HG03025 (cell line): ENCODE measurements around the gene ZNHIT3.
"Not testable (repeated sequence)": the region's sequence is repeated elsewhere in the genome, so short reads cannot be mapped to it uniquely, and the experiment has no call there.

ENCODE experiments used
- ATAC-seq: cut with Tn5 transposase; IDR thresholded peaks from one replicate; pipeline ENCODE4 v1.9.1; 2021; ENCODE audit warnings: mild to moderate bottlenecking, moderate library complexity; ENCODE audit not compliant: unreplicated experiment, low FRiP score

ZNHIT3 gene

DNA sequence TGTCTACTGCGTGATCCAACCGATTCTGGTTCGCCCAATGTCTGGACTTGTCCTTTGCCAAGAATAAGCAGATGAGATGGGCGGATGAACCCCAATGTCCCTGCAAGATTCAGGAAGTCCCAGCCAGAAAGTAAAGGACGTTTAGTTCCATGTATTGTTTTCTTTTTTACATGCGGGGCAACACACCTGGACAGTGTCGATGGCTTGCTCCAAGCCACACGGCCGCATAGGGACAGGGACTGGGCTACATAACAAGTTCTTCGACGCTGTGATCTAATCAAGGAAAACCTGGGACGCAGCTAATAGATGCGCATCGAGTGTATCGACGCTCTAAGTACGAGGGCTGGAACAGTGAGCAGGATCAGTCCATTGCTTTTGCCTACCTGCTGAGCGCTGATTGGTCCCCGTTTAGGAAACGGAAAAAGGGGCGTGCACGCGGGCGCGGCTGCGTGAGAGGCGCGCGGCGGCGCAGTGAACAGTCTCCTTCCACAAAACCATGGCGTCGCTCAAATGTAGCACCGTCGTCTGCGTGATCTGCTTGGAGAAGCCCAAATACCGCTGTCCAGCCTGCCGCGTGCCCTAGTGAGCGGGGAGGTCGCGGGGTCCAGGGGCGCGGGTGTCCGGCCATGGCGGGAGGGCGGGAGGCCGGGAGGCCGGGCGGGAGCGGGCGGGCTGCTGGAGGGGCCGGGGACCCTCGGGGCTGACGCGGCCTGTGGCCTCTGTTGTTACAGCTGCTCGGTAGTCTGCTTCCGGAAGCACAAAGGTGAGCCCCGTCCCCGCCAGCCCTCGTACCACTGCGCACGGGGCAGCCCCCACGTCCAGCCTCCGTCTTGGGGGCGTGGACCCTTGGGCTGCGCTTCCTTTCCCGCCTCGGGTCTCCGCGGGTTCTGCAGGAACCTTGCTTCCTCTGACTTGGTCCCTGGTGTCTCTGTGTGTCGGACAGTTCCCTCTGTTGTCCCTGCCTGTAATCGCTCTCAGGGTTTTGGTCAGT, at the start of gene ZNHIT3:
TSS of gene ZNHIT3 (plus strand) at position 478 of the 991 bp plus-strand sequence. CDS start at position 497, 19 bp downstream.
- peak; percentile 83 for ATAC-seq

GRCh38 chr17:36441792-36442191, 44.7 kb upstream of the ZNHIT3 start:
- ATAC-seq: not testable (repeated sequence)

DNA sequence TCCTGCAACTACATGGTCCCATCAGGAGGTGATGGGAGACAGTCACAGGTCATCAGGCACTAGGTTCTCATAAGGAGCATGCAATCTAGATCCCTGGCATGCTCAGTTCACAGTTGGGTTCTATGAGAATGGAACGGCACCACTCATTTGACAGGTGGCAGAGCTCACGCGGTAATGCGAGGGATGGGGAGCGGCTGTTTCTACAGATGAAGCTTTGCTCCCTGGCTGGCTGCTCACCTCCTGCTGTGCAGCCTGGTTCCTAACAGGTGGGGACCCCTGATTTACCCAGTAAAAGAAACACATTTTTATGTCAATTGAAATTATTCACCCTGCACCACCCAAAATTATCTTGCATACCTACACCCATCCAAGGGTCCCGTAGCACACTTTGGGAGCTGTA, 42.7 kb upstream of the ZNHIT3 start:
- ATAC-seq: no peak

GRCh38 chr17:36449997-36450396, 36.5 kb upstream of the ZNHIT3 start:
- ATAC-seq: not testable (repeated sequence)

DNA sequence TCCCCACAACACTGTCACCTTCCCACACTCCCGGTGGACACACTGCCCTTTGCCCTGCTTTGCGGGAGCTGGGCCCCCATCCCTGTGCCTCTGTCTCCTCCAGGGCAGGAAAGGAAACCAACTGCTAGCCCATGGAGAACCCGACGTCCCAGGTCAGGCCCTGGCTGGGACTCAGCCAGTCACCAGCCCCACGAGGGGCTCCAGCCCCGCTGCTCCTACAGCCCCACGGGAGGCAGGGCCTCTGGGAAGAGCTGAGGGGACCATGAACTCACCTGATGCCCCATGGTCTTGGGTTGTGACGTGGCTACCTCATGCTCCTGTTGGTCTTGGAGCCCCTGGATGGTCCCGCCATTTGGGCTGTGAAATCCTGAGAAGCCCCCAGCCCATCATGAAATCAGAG, 33.6 kb upstream of the ZNHIT3 start:
- ATAC-seq: not testable (repeated sequence)

- ATAC-seq: not testable (repeated sequence)
Observed at GRCh38 chr17:36457701-36458100, 28.8 kb upstream of the ZNHIT3 start.

GRCh38 chr17:36459045-36459444, 27.4 kb upstream of the ZNHIT3 start:
- ATAC-seq: no peak

DNA sequence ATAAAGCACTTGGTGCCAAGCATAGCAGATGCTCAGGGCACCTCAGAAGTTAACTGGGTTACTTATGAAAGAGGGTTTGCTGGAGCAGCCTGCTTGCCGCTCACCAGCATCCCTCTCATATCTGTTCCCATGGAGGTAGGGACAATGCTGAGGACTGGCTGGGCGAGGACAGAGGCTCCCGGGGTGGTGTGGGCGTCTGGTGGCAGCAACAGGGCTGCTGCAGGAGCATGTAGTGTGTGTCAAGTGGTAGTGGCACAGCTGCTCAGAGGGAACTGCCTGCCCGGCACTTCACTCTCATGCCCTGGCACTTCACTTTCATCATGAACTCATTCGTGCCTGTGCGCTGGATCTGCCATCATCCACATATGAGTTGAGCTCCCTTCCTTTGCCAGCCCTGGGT, 26.9 kb upstream of the ZNHIT3 start:
- no peak for ATAC-seq

- no peak for ATAC-seq
Observed at GRCh38 chr17:36460265-36460937, 26.1 kb upstream of the ZNHIT3 start.

GRCh38 chr17:36461330-36462110, 25.0 kb upstream of the ZNHIT3 start:
- no peak for ATAC-seq

- ATAC-seq: no peak
Observed at GRCh38 chr17:36463916-36464764, 22.3 kb upstream of the ZNHIT3 start.

GRCh38 chr17:36464765-36465088, 21.8 kb upstream of the ZNHIT3 start:
- ATAC-seq: no peak

DNA sequence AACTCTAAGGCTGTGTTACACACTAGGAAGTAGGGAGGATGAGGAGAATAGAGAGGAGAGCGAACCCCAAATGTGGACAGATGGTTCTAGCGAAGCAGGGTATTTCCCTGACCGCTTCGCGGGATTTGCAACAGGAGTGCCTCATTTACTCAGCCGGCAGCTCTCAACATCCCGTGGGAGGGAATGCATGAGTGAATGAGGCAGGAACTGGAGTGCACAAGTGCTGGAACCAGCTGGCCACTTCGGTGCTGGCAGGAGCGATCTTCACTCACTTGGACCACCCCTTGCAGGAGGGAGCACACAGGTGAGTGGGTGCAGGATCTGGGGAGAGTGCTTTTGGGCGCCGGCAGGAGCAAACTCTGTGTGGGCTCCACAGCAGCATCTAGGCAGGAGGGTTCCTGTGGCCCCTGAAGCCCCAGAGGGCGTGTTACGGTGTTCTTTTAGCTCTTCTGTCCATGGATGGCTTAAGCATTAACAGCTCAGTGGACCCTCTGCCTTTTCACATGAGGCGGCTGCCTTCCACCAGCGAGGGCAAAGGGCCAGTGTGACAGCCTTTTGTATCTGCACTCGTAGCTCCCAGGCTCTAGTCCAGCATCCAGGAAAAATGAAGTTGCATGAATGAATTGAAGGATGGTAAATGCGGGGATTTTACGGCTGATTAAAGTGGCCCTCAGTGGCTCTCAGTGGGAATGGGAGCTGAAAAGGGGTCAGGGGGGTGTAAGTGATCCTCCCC, 17.4 kb upstream of the ZNHIT3 start:
- no peak for ATAC-seq

GRCh38 chr17:36469733-36470132, 16.7 kb upstream of the ZNHIT3 start:
- ATAC-seq: no peak

DNA sequence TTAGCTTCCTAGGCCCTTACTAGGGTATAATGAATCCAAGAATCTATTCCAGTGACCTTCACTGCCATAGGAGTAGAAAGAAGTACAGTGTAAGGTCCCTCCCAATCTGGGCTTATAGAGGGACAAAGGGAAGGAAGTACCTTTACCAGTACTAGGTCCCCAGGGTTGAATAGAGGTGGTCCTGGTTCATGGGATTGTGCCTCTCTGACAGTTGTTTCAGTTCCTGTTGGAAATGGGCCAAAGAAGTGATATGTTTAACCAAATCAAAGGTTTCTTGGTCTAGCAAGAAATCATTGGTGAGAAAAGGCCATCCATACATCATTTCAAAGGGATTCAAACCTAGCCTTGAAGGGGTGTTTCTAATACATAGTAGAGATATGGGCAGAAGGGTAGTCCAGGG, 16.0 kb upstream of the ZNHIT3 start:
- no peak for ATAC-seq

DNA sequence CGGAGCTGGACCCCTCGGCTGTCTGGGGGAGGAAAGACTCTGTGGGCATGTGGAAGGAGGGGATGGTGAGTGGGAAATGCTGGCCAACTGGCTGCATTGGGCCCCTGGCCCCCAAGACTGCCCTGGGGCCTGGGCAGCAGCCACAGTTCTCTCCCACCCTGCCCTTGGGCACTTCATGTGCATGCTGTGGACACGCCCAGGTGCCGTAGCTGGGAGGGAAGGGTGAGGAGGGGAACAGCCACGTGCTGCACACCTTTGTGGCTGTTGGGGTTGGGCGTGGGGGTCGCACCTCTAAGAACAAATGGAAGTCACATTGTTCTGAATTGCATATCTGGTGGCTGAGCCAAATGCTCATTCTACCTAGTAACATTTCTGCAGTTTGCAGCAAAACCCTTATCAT, 11.9 kb upstream of the ZNHIT3 start:
- no peak for ATAC-seq

GRCh38 chr17:36475346-36475970, 11.0 kb upstream of the ZNHIT3 start:
- no peak for ATAC-seq

- no peak for ATAC-seq
Observed at GRCh38 chr17:36481829-36482228, 4.7 kb upstream of the ZNHIT3 start.
